Measurements from ENCODE around the gene SLC22A23. TPM values are rescaled to one million over a fixed set of nuclear protein-coding genes. Genes with fewer than 3 reads are reported as not detected.

The SLC22A23 gene
- total and polyA plus RNA-seq, 2 donors (not counting 1 experiment from before 2014, with no cell fraction given): 0.18 to 1.4 TPM

DNA sequence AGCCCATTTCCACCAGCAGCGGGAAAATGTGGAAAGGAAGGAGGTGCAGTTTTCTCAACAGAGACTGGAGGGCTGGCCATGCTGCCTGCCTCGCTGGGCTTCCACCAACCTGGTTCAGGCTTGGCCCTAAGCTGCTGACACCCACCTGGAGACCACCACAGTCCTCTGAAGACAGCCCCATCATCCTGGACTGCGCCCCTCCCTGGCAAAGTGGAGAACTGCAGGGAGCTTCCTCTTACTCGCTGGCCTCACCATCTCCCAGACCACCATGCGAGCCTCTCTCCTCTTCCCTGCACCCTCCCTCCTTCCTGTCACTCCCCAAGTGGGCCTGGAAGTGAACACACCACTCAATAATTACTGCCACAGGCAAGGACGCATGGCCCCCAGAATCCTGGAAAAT is 126.7 kb downstream of the SLC22A23 start:
- CTCF ChIA-PET: no interaction called here
- Histone ChIP-seq H3K27me3 (replicated peaks in 1 of 4; ENCODE audit: control extremely low read depth in 1 of 4, control insufficient read depth in 3 of 4, insufficient read depth in 4 of 4, low read length in 3 of 4) (no peaks in the 10 kb centered on the region), H3K4me2 (replicated peaks; ENCODE audit: low read depth, low read length, poor library complexity, severe bottlenecking) (no peak overlapping the region), H3K4me3 (ENCODE audit: control extremely low read depth in 1 of 5, extremely low read depth in 1 of 5, insufficient read depth in 1 of 5, low read depth in 2 of 5, low read length in 4 of 5) (no peak overlapping the region), H4K20me1 (ENCODE audit: control insufficient read depth, insufficient read depth, low read length, poor library complexity, severe bottlenecking) (no peaks in the 10 kb centered on the region), H3K9ac (ENCODE audit: low read length) (no peak overlapping the region), H3K36me3 (replicated peaks in 1 of 2; ENCODE audit: control extremely low read depth in 1 of 2, control insufficient read depth in 1 of 2, extremely low read depth in 1 of 2, insufficient read depth in 2 of 2, low read length in 1 of 2) (no peaks in the 10 kb centered on the region), H3K79me2 (ENCODE audit: control insufficient read depth, insufficient read depth, low read length) (no peaks in the 10 kb centered on the region), H2AFZ (ENCODE audit: insufficient read depth, low read depth, low read length, poor library complexity, severe bottlenecking) (no peak overlapping the region), H3K4me1 (ENCODE audit: control insufficient read depth in 2 of 2, insufficient read depth in 2 of 2, low read length in 2 of 2) (no peaks in the 10 kb centered on the region), H3K9me3 (ENCODE audit: control extremely low read depth in 1 of 3, control insufficient read depth in 2 of 3, insufficient read depth in 1 of 3, low read length in 2 of 3) (no peaks in the 10 kb centered on the region), H3K27ac (ENCODE audit: low read length in 2 of 2) (no peak overlapping the region)
- Mint-ChIP-seq H3K9me3 (ENCODE audit: insufficient read depth) (no peaks in the 10 kb centered on the region), H3K27ac (no peak overlapping the region), H3K4me1 (no peaks in the 10 kb centered on the region), H3K4me3 (no peak overlapping the region), H3K27me3 (peaks cover 38% of the 10 kb centered on the region)
- DNase-seq (no peak), ATAC-seq (ENCODE audit: low read depth) (no peak)
- no peak for TF ChIP-seq EZH2 (IDR thresholded peaks at IDR 0.05; ENCODE audit: borderline replicate concordance, insufficient read depth, low read depth, low read length, poor library complexity, severe bottlenecking)
- TF ChIP-seq, protein P1, sequence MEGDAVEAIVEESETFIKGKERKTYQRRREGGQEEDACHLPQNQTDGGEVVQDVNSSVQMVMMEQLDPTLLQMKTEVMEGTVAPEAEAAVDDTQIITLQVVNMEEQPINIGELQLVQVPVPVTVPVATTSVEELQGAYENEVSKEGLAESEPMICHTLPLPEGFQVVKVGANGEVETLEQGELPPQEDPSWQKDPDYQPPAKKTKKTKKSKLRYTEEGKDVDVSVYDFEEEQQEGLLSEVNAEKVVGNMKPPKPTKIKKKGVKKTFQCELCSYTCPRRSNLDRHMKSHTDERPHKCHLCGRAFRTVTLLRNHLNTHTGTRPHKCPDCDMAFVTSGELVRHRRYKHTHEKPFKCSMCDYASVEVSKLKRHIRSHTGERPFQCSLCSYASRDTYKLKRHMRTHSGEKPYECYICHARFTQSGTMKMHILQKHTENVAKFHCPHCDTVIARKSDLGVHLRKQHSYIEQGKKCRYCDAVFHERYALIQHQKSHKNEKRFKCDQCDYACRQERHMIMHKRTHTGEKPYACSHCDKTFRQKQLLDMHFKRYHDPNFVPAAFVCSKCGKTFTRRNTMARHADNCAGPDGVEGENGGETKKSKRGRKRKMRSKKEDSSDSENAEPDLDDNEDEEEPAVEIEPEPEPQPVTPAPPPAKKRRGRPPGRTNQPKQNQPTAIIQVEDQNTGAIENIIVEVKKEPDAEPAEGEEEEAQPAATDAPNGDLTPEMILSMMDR (IDR thresholded peaks at IDR 0.05): no peak
- POLR2A ChIA-PET: no interaction called here
- intact Hi-C loops (cut with micrococcal nuclease): loop anchor here (10.0 kb wide), 1 partner anchor 55 kb away; no protein-coding TSS in a partner anchor
- WGBS (ENCODE audit: insufficient coverage): 83% methylated on average over 5 of the region's 6 CpGs

DNA sequence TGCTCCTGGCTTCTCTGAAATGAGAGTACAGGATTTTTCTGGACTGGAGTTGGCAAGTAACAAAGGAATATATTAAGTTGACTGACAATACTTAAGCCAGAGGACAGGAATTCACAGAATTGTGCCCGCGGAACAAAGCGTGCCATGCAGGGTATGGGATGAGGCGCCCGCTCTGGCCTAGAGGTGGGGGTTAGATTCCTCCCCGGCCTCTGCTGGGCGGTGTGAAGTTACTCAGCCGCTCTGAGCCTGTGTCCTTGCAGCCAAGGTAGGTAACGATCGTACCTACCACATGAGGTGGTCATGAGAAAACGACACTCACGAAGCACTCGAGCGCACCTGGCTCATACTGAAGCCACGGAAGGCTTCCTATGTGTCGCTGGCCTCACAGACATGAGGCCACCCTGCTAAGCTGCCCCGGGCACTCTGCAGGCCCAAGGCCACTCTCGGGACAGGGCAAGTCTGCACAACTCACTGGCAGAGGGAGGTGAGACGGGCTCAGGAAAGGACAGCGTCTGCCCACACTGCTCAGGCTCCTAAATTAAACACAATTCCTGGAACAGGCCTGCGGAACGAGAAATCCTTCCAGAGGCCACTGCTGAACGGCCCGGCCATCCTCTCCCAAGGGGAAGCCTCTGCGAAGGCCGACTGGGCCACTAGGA is 127.3 kb downstream of the SLC22A23 start:
- Histone ChIP-seq H3K36me3 (replicated peaks in 1 of 2; ENCODE audit: control extremely low read depth in 1 of 2, control insufficient read depth in 1 of 2, extremely low read depth in 1 of 2, insufficient read depth in 2 of 2, low read length in 1 of 2) (no peaks in the 10 kb centered on the region), H3K27me3 (replicated peaks in 1 of 4; ENCODE audit: control extremely low read depth in 1 of 4, control insufficient read depth in 3 of 4, insufficient read depth in 4 of 4, low read length in 3 of 4) (no peaks in the 10 kb centered on the region), H4K20me1 (ENCODE audit: control insufficient read depth, insufficient read depth, low read length, poor library complexity, severe bottlenecking) (no peaks in the 10 kb centered on the region), H3K27ac (ENCODE audit: low read length in 2 of 2) (no peak overlapping the region), H3K9ac (ENCODE audit: low read length) (no peak overlapping the region), H3K9me3 (ENCODE audit: control extremely low read depth in 1 of 3, control insufficient read depth in 2 of 3, insufficient read depth in 1 of 3, low read length in 2 of 3) (no peaks in the 10 kb centered on the region), H3K4me1 (ENCODE audit: control insufficient read depth in 2 of 2, insufficient read depth in 2 of 2, low read length in 2 of 2) (no peaks in the 10 kb centered on the region), H2AFZ (ENCODE audit: insufficient read depth, low read depth, low read length, poor library complexity, severe bottlenecking) (no peak overlapping the region), H3K79me2 (ENCODE audit: control insufficient read depth, insufficient read depth, low read length) (no peaks in the 10 kb centered on the region), H3K4me3 (ENCODE audit: control extremely low read depth in 1 of 5, extremely low read depth in 1 of 5, insufficient read depth in 1 of 5, low read depth in 2 of 5, low read length in 4 of 5) (no peak overlapping the region), H3K4me2 (replicated peaks; ENCODE audit: low read depth, low read length, poor library complexity, severe bottlenecking) (no peak overlapping the region)
- Mint-ChIP-seq H3K27me3 (peaks cover 37% of the 10 kb centered on the region), H3K9me3 (ENCODE audit: insufficient read depth) (no peaks in the 10 kb centered on the region), H3K27ac (no peak overlapping the region), H3K4me1 (no peaks in the 10 kb centered on the region), H3K4me3 (no peak overlapping the region)
- DNase-seq (no peak), ATAC-seq (ENCODE audit: low read depth) (no peak)
- ChIA-PET POLR2A (no interaction called here), CTCF (no interaction called here)
- WGBS (ENCODE audit: insufficient coverage): 91% methylated on average over 26 of the region's 26 CpGs
- intact Hi-C loops (cut with micrococcal nuclease): loop anchor here (10.0 kb wide), 1 partner anchor 55 kb away; no protein-coding TSS in a partner anchor
- TF ChIP-seq EZH2 (IDR thresholded peaks at IDR 0.05; ENCODE audit: borderline replicate concordance, insufficient read depth, low read depth, low read length, poor library complexity, severe bottlenecking): no peak
- TF ChIP-seq, protein P1 (IDR thresholded peaks at IDR 0.05): no peak
